WTC11 (cell line): ENCODE measurements around the gene VANGL2. TPM values are rescaled to one million over a fixed set of nuclear protein-coding genes. Genes with fewer than 3 reads are reported as not detected.

ENCODE experiments used
- ATAC-seq: fragments of 200-7000 bp; cut with Tn5 transposase; 2 replicates; pipeline ENCODE4 v1.10.0; 2021; ENCODE audit warnings: mild to moderate bottlenecking, moderate library complexity
- CTCF ChIA-PET: fragments of 300-600 bp; sonication (Branson Sonifier 250); formaldehyde crosslinking; loops from one replicate; lab custom pipeline; 2021; ENCODE audit warnings: antibody characterized with exemption; lab: Charles Lee
- POLR2A ChIA-PET: fragments of 350-600 bp; sonication (Branson Sonifier 250); formaldehyde crosslinking; loops from one replicate; lab custom pipeline; 2021; ENCODE audit warnings: antibody characterized with exemption; lab: Charles Lee
- DNase-seq: peaks from one replicate; pipeline ENCODE4 v3.0.0; 2021; ENCODE audit warnings: low spot score
- H3K27ac Mint-ChIP-seq: 2 replicates; pipeline ENCODE4 v1.8.0; 2021; ENCODE audit warnings: mixed read lengths
- H3K27me3 Mint-ChIP-seq: 2 replicates; pipeline ENCODE4 v1.8.0; 2021; ENCODE audit warnings: low read depth, mild to moderate bottlenecking, moderate library complexity, mixed read lengths
- H3K36me3 Mint-ChIP-seq: 2 replicates; pipeline ENCODE4 v1.8.0; 2021; ENCODE audit warnings: mixed read lengths
- H3K4me1 Mint-ChIP-seq: 2 replicates; pipeline ENCODE4 v1.8.0; 2022; ENCODE audit warnings: mixed read lengths
- H3K4me3 Mint-ChIP-seq: 2 replicates; pipeline ENCODE4 v1.8.0; 2021; ENCODE audit warnings: mild to moderate bottlenecking, moderate library complexity, mixed read lengths
- H3K9me3 Mint-ChIP-seq: 2 replicates; pipeline ENCODE4 v1.8.0; 2021; ENCODE audit warnings: mixed read lengths
- ATF1 ChIP-seq: sonication (generic); formaldehyde crosslinking; IDR thresholded peaks from 2 replicates; pipeline ENCODE4 v1.8.1; 2023; ENCODE audit warnings: mild to moderate bottlenecking, moderate library complexity, missing genetic modification reagents
- CREM ChIP-seq: sonication (generic); formaldehyde crosslinking; IDR thresholded peaks from 2 replicates; pipeline ENCODE4 v1.8.1; 2022; ENCODE audit warnings: mild to moderate bottlenecking, missing genetic modification reagents, moderate library complexity
- EMX1 ChIP-seq: fragments of 250-450 bp; sonication (Bioruptor Pico); IDR thresholded peaks from 2 replicates; pipeline ENCODE4 v1.8.0; 2021; ENCODE audit warnings: mild to moderate bottlenecking
- FOXK1 ChIP-seq: sonication (generic); formaldehyde crosslinking; IDR thresholded peaks from 2 replicates; pipeline ENCODE4 v1.8.0; 2022; ENCODE audit warnings: mild to moderate bottlenecking, moderate library complexity, missing genetic modification reagents
- JUN ChIP-seq: sonication (generic); formaldehyde crosslinking; IDR thresholded peaks from 2 replicates; pipeline ENCODE4 v1.8.0; 2023; ENCODE audit warnings: mild to moderate bottlenecking, missing genetic modification reagents
- MXD4 ChIP-seq: fragments of 250-450 bp; sonication (Bioruptor Pico); IDR thresholded peaks from 2 replicates; pipeline ENCODE4 v1.8.0; 2021; ENCODE audit warnings: mild to moderate bottlenecking, moderate library complexity, borderline replicate concordance
- MYBL2 ChIP-seq: sonication (generic); formaldehyde crosslinking; IDR thresholded peaks from 2 replicates; pipeline ENCODE4 v1.8.1; 2023; ENCODE audit warnings: mild to moderate bottlenecking, moderate library complexity, missing genetic modification reagents
- NR1H2 ChIP-seq: sonication (generic); formaldehyde crosslinking; IDR thresholded peaks from 2 replicates; pipeline ENCODE4 v1.9.0; 2021; ENCODE audit warnings: mild to moderate bottlenecking, moderate library complexity, missing genetic modification reagents
- OVOL2 ChIP-seq: fragments of 250-450 bp; sonication (Bioruptor Pico); IDR thresholded peaks from 2 replicates; pipeline ENCODE4 v1.9.0; 2021; ENCODE audit warnings: mild to moderate bottlenecking, borderline replicate concordance
- ZBTB21 ChIP-seq: sonication (generic); formaldehyde crosslinking; IDR thresholded peaks from 2 replicates; pipeline ENCODE4 v1.8.1; 2023; ENCODE audit warnings: mild to moderate bottlenecking, missing genetic modification reagents, borderline replicate concordance
- ZNF138 ChIP-seq: sonication (generic); formaldehyde crosslinking; conservative IDR thresholded peaks from 2 replicates; pipeline ENCODE4 v1.8.1; 2022; ENCODE audit warnings: mild to moderate bottlenecking, moderate library complexity, missing genetic modification reagents
- ZNF232 ChIP-seq: sonication (generic); formaldehyde crosslinking; IDR thresholded peaks from 2 replicates; pipeline ENCODE4 v1.8.0; 2022; ENCODE audit warnings: mild to moderate bottlenecking, missing genetic modification reagents
- ZNF423 ChIP-seq: fragments of 250-450 bp; sonication (Bioruptor Pico); IDR thresholded peaks from 2 replicates; pipeline ENCODE4 v2.1.2; 2022; ENCODE audit warnings: mild to moderate bottlenecking, moderate library complexity
- total RNA-seq: library from RNA; stranded (reverse); gene quantifications from 3 replicates; pipeline ENCODE4 v1.2.3, GENCODE V29; 2021
- TF ChIP-seq, protein P1 (sequence below): fragments of 250-450 bp; sonication (Bioruptor Pico); conservative IDR thresholded peaks from 2 replicates; pipeline ENCODE4 v1.9.0; 2021; ENCODE audit warnings: mild to moderate bottlenecking
- TF ChIP-seq, protein P2 (sequence below): fragments of 200-600 bp; IDR thresholded peaks from 2 replicates; pipeline ENCODE4 v1.8.0; 2022; ENCODE audit warnings: antibody characterized with exemption
- TF ChIP-seq, protein P3 (sequence below): fragments of 250-450 bp; sonication (Bioruptor Pico); IDR thresholded peaks from 2 replicates; pipeline ENCODE4 v2.1.2; 2022; ENCODE audit warnings: mild to moderate bottlenecking, moderate library complexity
- TF ChIP-seq, protein P4 (sequence below): sonication (generic); formaldehyde crosslinking; IDR thresholded peaks from 2 replicates; pipeline ENCODE4 v1.8.1; 2023; ENCODE audit warnings: mild to moderate bottlenecking, missing genetic modification reagents
- TF ChIP-seq, protein P5 (sequence below): sonication (generic); formaldehyde crosslinking; conservative IDR thresholded peaks from 2 replicates; pipeline ENCODE4 v1.8.1; 2023; ENCODE audit warnings: mild to moderate bottlenecking, low read depth, missing genetic modification reagents, moderate library complexity
- TF ChIP-seq, protein P6 (sequence below): sonication (generic); formaldehyde crosslinking; IDR thresholded peaks from 2 replicates; pipeline ENCODE4 v1.8.0; 2022; ENCODE audit warnings: missing genetic modification reagents

Gene VANGL2
- total RNA-seq, 1 experiment from 2014 or later, result 68.0 TPM

DNA sequence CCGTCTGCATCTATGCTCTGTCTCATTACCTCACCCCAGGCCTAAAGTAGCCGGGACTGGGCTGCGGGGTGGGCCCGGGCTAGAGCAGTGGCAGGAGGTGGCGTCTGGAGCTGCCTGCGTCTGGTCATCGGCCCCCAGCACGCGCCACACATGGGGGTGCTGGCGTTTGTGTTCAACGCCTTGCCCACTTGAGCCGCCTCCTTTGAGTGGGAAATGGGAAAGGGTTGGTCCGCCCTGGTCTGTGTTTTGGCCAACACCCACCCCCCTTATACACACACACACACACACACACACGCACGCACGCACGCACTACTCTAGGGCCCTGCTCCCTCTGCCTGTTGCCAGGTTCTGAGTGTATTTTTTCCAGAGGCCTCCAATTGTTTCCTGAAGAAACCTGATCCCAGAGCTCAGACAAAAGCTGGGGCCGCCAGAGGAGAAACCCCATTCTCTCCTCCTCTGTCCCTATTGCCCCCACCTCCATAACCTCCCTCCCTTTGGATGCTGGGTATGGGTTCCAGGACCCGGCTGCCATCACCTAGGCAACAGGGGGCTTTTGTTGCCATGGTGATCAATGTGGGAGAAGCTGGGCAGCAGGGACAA, 10.1 kb downstream of the VANGL2 start:
- TF ChIP-seq CREM (no peak), ZBTB21 (CRISPR knock-in tag) (peak; percentile 33; the same call in 1 of the 2 replicates), ZNF138 (CRISPR knock-in tag) (0 out of 2 replicates have a peak, but pooled peaks have one; percentile 22)
- TF ChIP-seq, protein P1, sequence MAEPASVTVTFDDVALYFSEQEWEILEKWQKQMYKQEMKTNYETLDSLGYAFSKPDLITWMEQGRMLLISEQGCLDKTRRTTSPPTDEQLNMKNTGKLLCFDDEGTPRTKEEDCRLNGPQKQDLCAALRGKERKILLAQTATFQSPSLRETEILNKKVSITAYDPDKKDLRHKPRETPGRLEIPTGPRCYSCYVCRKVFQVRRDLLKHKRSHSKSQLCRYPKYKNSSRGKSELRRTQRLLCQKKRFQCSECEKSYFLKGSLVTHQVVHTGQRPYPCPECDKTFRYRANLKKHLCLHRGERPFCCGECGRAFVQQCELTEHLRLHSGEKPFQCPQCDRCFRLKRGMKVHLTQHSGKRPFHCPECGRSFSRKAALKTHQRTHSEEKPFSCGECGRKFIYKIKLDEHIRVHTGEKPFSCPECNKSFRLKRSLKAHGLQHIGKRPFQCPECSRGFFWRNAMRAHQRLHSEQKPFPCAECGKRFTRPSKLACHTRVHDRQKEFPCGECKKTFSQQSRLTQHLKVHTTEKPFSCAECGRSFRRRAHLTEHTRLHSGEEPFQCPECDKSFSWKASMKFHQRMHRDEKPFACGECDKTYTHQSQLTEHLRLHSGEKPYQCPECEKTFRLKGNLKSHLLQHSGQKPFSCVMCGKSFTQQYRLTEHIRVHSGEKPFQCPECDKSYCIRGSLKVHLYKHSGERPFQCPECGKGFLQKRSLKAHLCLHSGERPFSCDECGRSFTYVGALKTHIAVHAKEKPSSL (CRISPR knock-in tag), result no peak
- Mint-ChIP-seq H3K36me3 (no peaks in the 10 kb centered on the region; the same call in 1 of the 2 replicates), H3K9me3 (no peaks in the 10 kb centered on the region), H3K27me3 (no peaks in the 10 kb centered on the region), H3K4me3 (no peak overlapping the region), H3K4me1 (peaks cover 77% of the 10 kb centered on the region), H3K27ac (peak overlapping the region; percentile 83)
- CTCF ChIA-PET, result interaction anchor here (1.1 to 2.0 kb wide), 8 partner anchors 9 to 119 kb away, joined by 3 to 10 read pairs (median 4); partner anchors contain the start of gene VANGL2
- peak; percentile 38 for DNase-seq
- ATAC-seq, result peak; percentile 64
- POLR2A ChIA-PET, result interaction anchor here (0.9 to 1.2 kb wide), 2 partner anchors 9 to 47 kb away, joined by 3 to 5 read pairs; no protein-coding TSS in a partner anchor

DNA sequence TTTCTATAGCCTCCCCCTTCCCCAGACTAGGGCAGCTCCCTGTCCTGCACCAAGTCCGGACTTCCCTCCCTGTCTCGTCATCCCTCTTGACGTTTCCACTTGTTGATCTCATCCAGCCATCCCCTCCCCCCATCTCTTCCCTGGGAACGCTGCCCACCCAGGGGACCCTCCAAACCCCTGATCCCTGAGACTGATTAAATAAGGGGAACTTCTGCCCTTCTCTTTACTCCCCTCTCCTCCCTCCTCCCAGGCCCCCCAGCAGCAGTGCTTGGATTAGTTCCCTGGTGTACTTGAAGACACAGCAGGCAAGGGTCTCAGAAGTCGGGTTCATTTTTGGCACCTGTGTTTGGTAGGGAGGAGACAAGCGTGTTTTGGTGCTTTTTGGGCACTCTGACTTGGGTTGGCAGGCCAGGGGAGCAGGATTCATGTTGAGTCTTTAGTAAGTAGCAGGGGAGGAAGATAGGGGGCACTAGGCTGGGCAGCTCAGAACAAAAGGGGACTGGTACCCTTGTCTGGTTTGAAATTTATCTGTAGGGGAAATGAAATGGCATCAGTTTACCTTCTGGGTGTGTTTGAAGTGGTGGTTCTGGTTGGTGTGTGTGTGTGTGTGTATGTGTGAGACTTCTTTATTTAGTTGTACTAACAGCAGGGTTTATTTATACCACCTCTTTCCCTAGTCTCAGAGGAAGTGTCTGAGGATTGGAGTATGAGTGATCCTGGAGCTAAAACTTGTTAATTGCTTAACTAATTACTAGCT, 11.1 kb downstream of the VANGL2 start:
- DNase-seq (no peak), ATAC-seq (no peak)
- Mint-ChIP-seq H3K4me1 (peaks cover 69% of the 10 kb centered on the region), H3K4me3 (no peak overlapping the region; the same call in 1 of the 2 replicates), H3K36me3 (no peaks in the 10 kb centered on the region; the same call in 1 of the 2 replicates), H3K27me3 (no peaks in the 10 kb centered on the region), H3K27ac (peak overlapping the region; percentile 83), H3K9me3 (no peaks in the 10 kb centered on the region)
- ChIA-PET POLR2A (interaction anchor here (1.2 kb wide), 1 partner anchor 10 kb away, joined by 5 read pairs; no protein-coding TSS in a partner anchor), CTCF (interaction anchor here (0.7 to 2.0 kb wide), 9 partner anchors 8 to 120 kb away, joined by 3 to 10 read pairs (median 5); partner anchors contain the start of gene VANGL2)
- no peak for TF ChIP-seq FOXK1 (CRISPR knock-in tag)
- TF ChIP-seq, protein P2, sequence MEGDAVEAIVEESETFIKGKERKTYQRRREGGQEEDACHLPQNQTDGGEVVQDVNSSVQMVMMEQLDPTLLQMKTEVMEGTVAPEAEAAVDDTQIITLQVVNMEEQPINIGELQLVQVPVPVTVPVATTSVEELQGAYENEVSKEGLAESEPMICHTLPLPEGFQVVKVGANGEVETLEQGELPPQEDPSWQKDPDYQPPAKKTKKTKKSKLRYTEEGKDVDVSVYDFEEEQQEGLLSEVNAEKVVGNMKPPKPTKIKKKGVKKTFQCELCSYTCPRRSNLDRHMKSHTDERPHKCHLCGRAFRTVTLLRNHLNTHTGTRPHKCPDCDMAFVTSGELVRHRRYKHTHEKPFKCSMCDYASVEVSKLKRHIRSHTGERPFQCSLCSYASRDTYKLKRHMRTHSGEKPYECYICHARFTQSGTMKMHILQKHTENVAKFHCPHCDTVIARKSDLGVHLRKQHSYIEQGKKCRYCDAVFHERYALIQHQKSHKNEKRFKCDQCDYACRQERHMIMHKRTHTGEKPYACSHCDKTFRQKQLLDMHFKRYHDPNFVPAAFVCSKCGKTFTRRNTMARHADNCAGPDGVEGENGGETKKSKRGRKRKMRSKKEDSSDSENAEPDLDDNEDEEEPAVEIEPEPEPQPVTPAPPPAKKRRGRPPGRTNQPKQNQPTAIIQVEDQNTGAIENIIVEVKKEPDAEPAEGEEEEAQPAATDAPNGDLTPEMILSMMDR, result no peak
- TF ChIP-seq ATF1, result no peak
- TF ChIP-seq, protein P3, sequence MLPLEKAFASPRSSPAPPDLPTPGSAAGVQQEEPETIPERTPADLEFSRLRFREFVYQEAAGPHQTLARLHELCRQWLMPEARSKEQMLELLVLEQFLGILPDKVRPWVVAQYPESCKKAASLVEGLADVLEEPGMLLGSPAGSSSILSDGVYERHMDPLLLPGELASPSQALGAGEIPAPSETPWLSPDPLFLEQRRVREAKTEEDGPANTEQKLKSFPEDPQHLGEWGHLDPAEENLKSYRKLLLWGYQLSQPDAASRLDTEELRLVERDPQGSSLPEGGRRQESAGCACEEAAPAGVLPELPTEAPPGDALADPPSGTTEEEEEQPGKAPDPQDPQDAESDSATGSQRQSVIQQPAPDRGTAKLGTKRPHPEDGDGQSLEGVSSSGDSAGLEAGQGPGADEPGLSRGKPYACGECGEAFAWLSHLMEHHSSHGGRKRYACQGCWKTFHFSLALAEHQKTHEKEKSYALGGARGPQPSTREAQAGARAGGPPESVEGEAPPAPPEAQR, result no peak
- TF ChIP-seq JUN (CRISPR knock-in tag), result no peak
- TF ChIP-seq ZNF232 (CRISPR knock-in tag), result no peak
- no peak for TF ChIP-seq NR1H2 (CRISPR knock-in tag)
- no peak for TF ChIP-seq MYBL2 (CRISPR knock-in tag)
- no peak for TF ChIP-seq ZNF423 (CRISPR knock-in tag)
- no peak for TF ChIP-seq OVOL2 (CRISPR knock-in tag)
- no peak for TF ChIP-seq MXD4 (CRISPR knock-in tag)
- TF ChIP-seq ZNF138 (CRISPR knock-in tag), result no peak
- TF ChIP-seq, protein P4, sequence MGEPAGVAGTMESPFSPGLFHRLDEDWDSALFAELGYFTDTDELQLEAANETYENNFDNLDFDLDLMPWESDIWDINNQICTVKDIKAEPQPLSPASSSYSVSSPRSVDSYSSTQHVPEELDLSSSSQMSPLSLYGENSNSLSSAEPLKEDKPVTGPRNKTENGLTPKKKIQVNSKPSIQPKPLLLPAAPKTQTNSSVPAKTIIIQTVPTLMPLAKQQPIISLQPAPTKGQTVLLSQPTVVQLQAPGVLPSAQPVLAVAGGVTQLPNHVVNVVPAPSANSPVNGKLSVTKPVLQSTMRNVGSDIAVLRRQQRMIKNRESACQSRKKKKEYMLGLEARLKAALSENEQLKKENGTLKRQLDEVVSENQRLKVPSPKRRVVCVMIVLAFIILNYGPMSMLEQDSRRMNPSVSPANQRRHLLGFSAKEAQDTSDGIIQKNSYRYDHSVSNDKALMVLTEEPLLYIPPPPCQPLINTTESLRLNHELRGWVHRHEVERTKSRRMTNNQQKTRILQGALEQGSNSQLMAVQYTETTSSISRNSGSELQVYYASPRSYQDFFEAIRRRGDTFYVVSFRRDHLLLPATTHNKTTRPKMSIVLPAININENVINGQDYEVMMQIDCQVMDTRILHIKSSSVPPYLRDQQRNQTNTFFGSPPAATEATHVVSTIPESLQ (CRISPR knock-in tag), result no peak
- TF ChIP-seq, protein P5, sequence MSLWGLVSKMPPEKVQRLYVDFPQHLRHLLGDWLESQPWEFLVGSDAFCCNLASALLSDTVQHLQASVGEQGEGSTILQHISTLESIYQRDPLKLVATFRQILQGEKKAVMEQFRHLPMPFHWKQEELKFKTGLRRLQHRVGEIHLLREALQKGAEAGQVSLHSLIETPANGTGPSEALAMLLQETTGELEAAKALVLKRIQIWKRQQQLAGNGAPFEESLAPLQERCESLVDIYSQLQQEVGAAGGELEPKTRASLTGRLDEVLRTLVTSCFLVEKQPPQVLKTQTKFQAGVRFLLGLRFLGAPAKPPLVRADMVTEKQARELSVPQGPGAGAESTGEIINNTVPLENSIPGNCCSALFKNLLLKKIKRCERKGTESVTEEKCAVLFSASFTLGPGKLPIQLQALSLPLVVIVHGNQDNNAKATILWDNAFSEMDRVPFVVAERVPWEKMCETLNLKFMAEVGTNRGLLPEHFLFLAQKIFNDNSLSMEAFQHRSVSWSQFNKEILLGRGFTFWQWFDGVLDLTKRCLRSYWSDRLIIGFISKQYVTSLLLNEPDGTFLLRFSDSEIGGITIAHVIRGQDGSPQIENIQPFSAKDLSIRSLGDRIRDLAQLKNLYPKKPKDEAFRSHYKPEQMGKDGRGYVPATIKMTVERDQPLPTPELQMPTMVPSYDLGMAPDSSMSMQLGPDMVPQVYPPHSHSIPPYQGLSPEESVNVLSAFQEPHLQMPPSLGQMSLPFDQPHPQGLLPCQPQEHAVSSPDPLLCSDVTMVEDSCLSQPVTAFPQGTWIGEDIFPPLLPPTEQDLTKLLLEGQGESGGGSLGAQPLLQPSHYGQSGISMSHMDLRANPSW (CRISPR knock-in tag), result no peak
- no peak for TF ChIP-seq EMX1 (CRISPR knock-in tag)
- TF ChIP-seq, protein P6, sequence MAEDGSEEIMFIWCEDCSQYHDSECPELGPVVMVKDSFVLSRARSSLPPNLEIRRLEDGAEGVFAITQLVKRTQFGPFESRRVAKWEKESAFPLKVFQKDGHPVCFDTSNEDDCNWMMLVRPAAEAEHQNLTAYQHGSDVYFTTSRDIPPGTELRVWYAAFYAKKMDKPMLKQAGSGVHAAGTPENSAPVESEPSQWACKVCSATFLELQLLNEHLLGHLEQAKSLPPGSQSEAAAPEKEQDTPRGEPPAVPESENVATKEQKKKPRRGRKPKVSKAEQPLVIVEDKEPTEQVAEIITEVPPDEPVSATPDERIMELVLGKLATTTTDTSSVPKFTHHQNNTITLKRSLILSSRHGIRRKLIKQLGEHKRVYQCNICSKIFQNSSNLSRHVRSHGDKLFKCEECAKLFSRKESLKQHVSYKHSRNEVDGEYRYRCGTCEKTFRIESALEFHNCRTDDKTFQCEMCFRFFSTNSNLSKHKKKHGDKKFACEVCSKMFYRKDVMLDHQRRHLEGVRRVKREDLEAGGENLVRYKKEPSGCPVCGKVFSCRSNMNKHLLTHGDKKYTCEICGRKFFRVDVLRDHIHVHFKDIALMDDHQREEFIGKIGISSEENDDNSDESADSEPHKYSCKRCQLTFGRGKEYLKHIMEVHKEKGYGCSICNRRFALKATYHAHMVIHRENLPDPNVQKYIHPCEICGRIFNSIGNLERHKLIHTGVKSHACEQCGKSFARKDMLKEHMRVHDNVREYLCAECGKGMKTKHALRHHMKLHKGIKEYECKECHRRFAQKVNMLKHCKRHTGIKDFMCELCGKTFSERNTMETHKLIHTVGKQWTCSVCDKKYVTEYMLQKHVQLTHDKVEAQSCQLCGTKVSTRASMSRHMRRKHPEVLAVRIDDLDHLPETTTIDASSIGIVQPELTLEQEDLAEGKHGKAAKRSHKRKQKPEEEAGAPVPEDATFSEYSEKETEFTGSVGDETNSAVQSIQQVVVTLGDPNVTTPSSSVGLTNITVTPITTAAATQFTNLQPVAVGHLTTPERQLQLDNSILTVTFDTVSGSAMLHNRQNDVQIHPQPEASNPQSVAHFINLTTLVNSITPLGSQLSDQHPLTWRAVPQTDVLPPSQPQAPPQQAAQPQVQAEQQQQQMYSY, result no peak
